LNCaP clone FGC (cell line): ENCODE results near the gene CBLN3.

Experiments
- DNase-seq: peaks from one replicate; pipeline ENCODE4 v3.0.0-alpha.2; 2011; ENCODE audit warnings: low read depth
- H3K4me3 ChIP-seq: 2 replicates; pipeline ENCODE4 v1.5.1; 2011; ENCODE audit warnings: mild to moderate bottlenecking, low read depth, low read length, control low read depth
- CTCF ChIP-seq: IDR thresholded peaks from 2 replicates; pipeline ENCODE4 v1.5.1; 2012; ENCODE audit warnings: mild to moderate bottlenecking; ENCODE audit not compliant: control insufficient read depth, insufficient read depth; ENCODE audit errors: extremely low read depth

CBLN3 gene

DNA sequence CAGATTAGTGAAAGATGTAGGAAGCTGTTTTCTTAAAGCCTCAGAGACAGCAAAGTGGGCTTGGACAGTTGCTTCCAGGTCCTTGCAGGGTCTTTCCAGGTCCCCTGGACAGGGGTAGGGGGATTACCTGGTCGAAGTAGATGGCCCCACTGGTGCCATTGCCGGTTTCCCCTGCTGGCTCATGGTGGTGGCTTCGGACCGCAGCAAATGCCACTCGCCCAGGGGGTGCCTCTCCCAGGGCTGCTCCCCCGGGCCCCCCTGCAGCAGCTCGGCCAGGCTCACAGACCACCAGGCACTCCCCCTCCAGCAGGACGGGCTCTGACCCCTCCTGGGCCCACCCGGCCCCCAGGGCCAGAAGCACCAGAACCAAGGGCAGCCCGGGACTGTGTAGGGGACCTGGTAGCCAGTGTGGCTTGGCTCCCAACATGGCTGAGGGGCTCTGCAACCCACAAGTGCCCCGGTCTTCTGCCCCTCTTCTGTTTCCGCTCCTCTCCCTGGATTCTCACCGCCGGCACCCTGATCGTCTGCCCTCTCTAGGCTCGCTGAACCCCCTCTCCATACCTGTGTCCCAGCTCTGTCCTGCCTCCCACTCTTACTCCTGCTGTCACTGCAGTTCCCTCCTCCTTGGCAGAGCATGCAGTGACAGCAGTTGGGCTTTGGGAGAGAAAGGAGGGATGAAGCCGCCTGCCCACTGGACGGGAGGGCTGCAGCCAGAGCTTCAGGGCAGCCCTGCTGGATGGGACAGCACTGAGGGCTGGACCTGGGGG lies 657 bp downstream of the CBLN3 start:
- no peak for DNase-seq
- H3K4me3 ChIP-seq, result peak overlapping the region; percentile 82
- TF ChIP-seq CTCF, result no peak

DNA sequence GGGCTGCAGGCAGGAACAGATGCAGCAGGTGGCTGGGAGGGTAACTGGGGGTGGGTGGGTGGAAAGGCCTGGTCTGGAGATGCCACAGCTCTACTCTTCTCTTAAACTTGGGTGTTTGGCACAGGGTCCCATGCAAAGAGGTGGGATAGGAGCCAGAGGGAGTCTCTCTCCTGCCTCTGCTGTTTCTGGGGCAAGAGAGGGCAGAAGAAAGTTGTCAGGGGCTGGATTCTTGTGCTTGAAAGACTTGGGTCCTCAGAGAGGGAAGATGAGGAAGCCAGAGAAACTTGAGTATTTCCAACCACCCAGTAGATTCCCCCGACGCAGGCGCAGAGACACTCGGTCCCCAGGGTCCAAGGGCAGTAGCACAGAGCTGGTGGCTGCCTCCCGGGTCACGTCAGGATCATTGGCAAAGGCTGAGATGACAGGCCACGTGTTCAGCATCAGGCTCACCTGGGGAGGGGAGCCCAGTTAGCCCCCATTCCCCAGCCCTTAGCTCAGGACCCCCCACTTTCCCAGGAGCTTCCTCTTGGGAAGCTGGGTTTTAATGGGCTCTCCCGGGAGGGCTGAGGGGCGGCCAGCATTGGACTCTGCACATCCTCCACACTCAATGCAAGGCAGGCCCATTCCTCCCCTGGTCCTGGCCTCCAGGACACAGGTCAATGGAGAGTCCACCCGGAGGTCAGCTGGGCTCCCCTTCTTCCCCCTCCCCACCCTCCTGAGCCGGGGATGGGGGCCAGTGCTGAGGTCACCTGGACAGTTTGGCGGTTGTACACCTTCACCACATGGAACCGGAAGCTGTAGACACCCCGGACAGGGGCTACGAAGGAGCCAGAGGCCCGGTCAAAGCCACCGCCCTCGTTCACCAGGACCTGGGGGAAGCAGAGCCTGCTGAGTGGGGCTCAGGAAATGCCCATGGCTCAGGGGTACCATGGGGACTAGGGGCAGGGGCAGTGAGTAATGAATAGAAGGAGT lies 1.6 kb downstream of the CBLN3 start:
- no peak for DNase-seq
- TF ChIP-seq CTCF, result no peak
- H3K4me3 ChIP-seq, result no peak overlapping the region

- H3K4me3 ChIP-seq, result no peak overlapping the region
- no peak for TF ChIP-seq CTCF
- no peak for DNase-seq
These were observed 2.4 kb downstream of the CBLN3 start for GRCh38 chr14:24426912-24427536.

DNA sequence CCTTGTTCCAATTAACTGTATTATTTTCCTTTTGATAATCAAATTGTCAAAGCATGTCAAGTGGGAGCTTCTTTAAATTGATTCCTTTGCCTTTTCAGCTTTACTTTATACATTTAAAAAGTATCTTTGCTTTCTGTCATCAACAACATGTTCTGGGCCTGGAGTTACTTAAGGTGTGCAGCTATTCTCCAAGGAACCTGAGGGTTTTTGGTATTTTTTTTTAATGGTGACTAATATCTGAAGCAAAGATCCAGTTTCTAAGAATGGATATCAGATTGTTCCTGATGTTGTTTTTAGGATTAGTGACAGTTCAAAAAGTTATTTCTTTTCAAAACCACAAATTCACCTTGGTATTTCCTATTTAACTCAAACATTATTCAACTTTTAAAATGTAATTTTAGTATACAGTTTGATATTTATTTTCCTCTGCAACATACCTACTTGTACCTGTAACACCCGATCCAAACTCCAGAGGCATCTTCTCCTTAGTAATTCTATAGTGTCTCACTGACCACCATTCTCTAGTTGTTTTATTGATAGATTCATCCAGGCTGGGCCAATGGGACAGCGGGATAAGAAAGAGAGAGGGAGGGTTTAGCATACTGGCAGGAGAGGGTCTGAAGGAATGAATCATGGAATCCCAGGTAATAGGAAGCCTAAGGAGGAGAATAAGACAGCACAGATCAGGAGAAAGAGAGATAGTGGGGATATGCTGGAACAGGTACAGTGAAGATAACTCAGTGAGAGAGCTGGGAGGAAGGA lies 3.1 kb downstream of the CBLN3 start:
- no peak overlapping the region for H3K4me3 ChIP-seq
- no peak for DNase-seq
- no peak for TF ChIP-seq CTCF

- no peak for TF ChIP-seq CTCF
- DNase-seq, result no peak
- no peak overlapping the region for H3K4me3 ChIP-seq
These were observed 3.8 kb downstream of the CBLN3 start for GRCh38 chr14:24425704-24426103.
